Measurements from ENCODE around the gene GIPR.
"Not testable (repeated sequence)": the region's sequence is repeated elsewhere in the genome, so short reads cannot be mapped to it uniquely, and the experiment has no call there.

The GIPR gene

GRCh38 chr19:45693106-45693788, 25.2 kb downstream of the GIPR start:
- no peak for DNase-seq

GRCh38 chr19:45701676-45702075, 33.7 kb downstream of the GIPR start:
- no peak for DNase-seq

- no peak for DNase-seq
Measured at GRCh38 chr19:45705115-45705514, 37.1 kb downstream of the GIPR start.

- no peak for DNase-seq
Measured at GRCh38 chr19:45705710-45706415, 37.8 kb downstream of the GIPR start.

- no peak for DNase-seq
Measured at GRCh38 chr19:45710356-45711130, 42.5 kb downstream of the GIPR start.

- no peak for DNase-seq
Measured at GRCh38 chr19:45711851-45712698, 44.1 kb downstream of the GIPR start.

GRCh38 chr19:45712699-45713067, 44.7 kb downstream of the GIPR start:
- no peak for DNase-seq

GRCh38 chr19:45713141-45713540, 45.1 kb downstream of the GIPR start:
- no peak for DNase-seq

- no peak for DNase-seq
Measured at GRCh38 chr19:45715139-45715538, 47.1 kb downstream of the GIPR start.

- no peak for DNase-seq
Measured at GRCh38 chr19:45716359-45717130, 48.5 kb downstream of the GIPR start.

- DNase-seq: peak; percentile 86
Measured at GRCh38 chr19:45717131-45717982, 49.3 kb downstream of the GIPR start.

GRCh38 chr19:45717983-45718650, 50.1 kb downstream of the GIPR start:
- DNase-seq: no peak

- not testable (repeated sequence) for DNase-seq
Measured at GRCh38 chr19:45720065-45720464, 52.0 kb downstream of the GIPR start.

- DNase-seq: not testable (repeated sequence)
Measured at GRCh38 chr19:45728683-45729082, 60.7 kb downstream of the GIPR start.

GRCh38 chr19:45729800-45730290, 61.8 kb downstream of the GIPR start:
- no peak for DNase-seq

- peak; percentile 68 for DNase-seq
Measured at GRCh38 chr19:45730368-45731288, 62.6 kb downstream of the GIPR start, which contains the start of gene FBXO46. TSS of gene FBXO46 (minus strand) at chr19:45730896. CDS start at chr19:45713495, 17,401 bp downstream.

All from cortex of kidney (tissue), 1 donor.